Stimulated activated CD4-positive, alpha-beta T cell treated with anti-CD3 and anti-CD28 coated beads, Interleukin-1b, Interleukin-23, amount 100 ng/mL, for 4 hours (primary cell): Measurements from ENCODE around the gene AADACL4.

ENCODE experiments used
- DNase-seq, 2 donors: peaks; one replicate each; pipeline ENCODE4 v3.0.0-alpha.2; 2020; ENCODE audit warnings: low read depth in 2 of 2

The AADACL4 gene

DNA sequence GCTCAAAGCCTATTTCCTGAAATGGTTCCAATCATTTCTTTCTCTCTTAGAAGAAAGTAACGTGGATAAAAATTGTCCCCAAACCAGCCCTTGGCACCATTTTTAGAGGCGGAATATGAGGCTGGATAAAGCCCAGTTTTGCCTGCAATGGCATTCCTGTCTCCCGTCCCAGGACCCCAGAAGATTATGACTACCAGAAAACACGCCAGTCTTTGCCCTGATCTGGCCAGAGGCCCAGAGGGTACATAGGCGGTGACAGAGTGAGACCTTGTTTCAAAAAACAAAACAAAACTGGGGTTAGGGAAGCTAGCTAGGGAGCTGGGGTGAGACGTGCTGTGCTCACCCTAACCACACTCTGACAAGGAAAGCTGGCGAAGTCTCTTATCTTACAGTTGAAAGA is at the start of gene AADACL4:
Gene AADACL4, plus strand, starts transcription at position 301 of the 400 bp plus-strand sequence. CDS start 462 bp downstream, outside the sequence.
- DNase-seq = no peak

DNA sequence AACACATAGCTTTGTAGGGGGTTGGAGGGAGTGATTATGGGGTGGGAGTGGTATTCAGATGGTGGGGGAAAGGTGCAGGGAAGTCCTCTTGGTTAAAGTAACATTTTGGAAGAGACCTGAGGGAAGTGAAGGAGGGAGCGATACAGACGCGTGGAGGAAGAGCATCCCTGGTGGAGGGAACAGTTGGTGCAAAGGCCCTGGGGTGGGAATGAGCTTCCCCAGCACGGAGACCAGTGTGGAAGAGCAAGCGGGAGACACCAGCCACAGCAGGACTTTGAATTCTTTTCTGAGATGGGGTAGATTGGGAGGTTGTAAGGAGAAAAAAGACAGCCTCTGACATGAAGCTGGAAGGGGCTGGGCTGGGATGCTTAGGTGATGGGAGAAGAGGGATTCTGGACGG is 49.4 kb upstream of the AADACL4 start:
- no peak for DNase-seq

DNA sequence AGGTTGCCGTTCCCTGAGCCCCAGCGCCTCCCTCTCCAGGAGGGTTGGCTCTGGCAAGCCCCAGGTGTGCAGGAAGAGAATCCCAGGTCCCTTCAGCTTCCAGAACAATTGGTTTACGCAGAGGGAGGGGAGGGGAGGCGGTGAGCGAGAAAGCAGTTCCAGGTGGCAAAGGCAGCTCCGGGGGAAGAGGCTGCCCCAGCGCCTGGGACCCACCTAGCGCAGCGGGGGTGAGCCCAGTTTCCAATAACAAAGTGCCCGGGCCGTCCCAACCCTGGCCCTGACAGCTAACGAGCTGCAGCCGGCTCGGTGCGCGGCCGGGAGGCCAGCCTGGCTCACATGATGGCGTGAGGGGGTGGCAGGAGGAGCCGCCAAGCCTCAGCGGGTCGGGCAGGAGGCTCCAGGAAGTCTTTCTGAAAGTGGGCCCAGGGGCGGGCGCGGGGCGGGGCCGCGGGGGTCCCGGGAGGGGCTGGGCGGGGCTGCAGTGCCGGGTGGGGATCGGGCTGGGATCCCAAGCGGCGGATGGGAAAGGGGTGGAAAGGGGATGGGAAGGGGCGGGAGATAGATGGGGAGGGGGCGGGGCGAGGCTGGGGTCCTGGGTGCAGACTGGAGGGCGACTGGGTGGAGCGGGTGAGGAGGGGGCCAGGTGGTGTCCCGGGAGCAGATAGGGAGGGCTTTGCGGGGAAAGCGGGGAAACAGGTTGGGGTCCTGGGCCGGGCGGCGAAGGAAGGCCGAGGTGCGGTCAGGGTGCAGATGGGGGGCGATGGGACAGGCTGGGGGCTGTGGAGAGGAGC is 48.7 kb upstream of the AADACL4 start:
- DNase-seq = peak in 1 of 2 donors; percentile 24

DNA sequence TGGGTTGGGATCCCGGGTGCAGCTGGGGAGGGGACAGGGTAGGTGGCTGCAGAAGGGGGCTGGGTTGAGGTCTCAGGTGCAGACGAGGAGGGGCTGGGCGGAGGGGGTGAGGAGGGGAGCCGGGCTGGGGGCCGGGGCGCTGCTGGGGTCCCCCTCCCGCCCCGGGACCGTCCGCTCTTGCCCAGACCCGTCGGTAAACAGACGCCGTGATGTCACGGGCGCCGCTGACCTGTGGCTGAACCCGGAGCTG is 48.2 kb upstream of the AADACL4 start:
- DNase-seq = no peak

DNA sequence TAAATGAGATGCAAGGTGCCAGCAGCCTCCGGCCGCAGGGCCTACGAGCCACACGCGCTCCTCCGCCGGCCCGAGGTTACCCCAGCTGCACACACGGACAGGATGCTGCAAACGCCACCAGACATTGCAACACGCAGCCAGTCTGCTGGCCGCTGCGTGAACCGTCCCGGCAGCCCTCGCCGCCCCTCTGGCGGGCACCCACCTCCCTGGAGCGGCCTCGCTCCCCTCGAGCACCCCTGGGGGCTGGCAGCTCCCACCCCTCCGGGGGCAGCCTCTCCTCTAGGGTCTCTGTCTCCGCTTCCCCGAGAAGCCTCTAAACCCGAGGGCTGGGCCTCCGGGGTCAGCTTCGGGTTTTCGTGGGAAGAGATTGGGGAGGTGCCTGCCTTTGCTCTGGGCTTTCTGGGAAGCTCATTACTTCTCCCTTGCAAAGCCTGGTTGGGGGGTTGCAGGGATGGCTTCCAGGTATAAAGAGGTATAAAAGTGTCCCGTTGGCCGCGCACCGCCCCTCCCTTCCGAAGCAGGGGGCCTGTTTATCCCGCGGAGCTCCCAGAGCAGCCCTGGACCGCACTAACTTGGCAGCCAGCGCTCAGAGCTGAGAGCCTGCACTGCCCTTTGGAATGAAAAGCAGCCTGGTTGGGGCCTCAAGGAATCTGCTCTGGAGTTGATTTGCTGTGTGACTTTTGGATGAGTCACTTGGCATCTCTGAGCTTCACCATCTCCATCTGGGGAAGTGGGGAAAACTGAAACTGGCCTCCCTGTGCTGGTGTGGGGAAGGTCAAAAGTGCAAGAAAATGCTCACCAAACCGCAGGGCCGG is 47.7 kb upstream of the AADACL4 start:
- DNase-seq = no peak

DNA sequence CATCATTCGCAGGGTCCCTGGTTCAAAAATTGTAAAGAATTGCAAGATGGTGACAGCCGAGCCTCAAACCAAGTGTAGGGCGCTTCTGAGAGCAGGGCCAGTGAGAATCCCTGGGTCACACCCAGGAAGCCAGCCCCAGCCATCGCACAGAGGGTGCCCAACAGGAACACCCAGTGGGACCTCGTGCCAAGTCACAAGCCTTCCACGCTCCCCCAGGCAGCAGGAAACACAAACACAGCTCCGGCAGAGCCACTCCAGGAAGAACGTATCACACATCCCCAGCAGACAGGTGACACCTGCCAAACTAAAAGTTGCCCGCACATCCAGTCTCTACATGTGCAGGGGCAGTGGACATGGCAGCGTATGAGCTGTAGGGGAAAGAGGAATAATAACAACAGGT is 46.1 kb upstream of the AADACL4 start:
- DNase-seq = no peak

DNA sequence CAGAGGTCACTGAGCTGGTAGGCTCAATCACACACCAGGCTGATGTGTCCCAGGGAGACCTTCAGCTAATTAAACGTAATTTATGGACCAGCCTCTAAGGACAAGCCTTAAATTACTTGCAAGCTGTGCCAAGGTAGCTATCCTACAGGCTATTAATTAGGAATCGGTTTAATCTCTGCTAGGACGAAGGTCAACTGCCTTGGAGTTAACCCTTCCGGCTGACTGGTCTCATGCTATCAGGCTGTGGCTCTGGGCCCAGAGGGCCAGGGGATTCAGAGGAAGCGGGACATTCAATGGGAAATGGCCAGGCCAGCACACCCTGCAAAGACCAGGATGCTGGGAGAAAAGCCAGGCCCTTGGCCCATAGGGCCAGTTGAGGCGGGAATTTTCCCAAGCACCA is 44.9 kb upstream of the AADACL4 start:
- DNase-seq = no peak

DNA sequence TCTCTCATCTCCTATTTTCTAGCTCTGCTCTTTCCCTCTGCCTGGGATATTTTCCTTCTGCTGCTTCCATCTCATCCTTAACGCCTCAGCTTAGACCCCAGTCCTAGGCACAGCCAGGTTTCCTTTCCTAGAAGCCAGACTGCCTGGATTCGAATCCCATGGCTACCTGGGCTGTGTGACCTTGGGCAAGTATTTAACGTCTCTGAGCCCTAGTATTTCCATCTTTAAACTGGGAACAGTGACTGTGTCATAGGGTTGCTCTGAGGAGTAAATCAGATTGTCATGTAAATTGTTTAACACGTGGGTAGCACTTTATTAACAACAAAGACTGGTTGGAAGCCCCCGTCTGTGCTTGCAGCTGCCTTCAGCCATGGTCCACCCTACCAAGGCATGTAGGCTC is 44.2 kb upstream of the AADACL4 start:
- DNase-seq = no peak

DNA sequence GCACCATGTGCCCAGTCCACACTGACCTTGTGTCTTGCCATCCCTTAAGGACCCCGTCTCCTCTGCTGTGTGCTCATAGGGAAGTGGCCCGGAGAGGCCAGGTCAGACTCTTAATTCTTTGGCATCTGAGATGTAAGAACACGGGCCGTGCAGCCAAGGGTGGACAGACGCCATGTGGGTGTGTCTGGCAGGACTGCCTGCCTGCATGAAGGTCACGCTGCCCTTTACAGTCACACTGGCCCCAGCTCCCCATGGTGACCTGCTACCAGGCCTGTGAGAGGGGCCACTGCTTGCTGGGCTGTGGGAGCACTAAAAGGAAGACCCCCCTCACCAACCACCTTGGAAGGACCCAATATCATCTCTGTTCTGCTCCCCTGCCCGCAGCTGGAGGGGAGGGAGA is 43.5 kb upstream of the AADACL4 start:
- no peak for DNase-seq

DNA sequence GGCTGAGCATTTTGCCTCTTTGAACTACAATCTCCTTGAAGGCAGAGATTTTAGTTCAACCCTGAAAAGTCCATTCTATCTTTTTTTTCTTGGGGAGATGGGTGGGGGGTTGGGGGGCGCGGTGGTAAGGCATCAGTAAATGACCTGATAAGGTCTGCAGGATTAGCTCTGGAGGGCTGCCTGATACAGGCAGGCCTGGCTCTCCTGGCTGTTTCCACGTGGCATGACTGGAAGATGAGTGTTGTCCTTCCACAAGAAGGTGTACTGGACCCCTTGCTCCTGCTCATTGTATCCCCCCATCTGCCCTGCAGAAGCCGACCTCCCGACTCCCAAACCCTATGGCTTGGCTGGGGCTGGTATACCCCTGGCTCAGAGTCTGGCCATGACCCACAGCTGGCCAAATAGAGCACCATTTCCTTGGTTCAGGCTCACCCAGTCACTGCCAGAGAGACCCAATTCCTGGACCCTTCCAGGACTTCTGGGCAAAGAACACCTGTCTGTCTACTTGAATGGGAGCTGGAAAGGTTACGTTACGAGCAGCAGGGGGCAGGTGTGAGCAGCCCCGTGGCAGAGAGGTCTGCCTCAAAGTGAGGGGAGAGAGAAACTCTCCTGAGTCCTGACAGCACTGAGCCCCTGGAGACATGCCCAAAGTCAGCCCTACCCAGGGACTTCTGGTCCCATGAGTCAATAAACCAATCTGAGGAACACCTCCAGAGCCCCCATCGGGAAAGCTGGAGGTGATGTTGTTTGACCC is 42.8 kb upstream of the AADACL4 start:
- DNase-seq = peak; percentile 38 to 53

DNA sequence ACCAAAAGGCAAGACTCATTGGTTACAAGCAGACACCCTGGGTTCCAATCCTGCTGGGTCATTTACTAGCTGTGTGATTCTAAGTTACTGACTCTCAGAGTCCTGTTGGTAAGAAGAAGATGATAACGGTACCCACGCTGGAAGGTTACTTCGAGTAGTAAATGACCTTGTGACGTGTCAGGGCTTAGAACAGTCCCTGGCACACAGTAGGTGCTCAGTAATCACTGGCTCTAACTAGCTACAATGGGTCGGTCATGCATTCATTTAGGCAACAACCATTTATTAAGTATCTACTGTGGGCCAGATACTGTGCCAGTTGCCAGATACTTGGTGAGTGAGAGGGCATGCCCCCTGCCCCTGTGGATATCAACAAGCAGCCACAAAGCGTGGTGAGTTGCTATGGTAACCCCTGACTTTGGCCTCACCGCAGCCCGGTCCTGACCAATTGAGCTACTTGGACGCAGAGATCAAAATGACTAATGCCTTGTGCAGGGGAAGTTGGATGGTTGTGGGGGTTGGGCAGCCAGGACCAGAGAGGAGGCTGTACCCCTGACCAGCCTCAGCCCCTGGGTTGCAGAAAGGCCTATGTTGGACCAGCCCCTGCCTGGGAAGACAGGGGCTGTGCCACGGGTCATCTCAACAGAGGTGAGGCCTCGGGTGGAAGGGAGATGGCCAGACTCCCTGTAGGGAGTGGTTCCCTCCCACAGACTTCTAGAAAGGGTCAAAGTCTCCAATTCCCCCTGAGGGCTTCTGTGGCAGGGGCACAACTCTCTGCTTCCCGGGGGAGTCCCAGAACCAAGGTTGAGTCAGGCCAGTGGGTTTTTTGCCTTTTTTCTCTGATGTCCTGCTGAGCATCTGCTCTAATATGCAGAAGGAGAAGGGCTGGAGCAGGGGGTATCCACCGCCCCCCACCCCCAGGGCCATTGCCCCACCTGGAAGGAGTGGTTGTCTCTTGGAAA is 41.9 kb upstream of the AADACL4 start:
- no peak for DNase-seq

DNA sequence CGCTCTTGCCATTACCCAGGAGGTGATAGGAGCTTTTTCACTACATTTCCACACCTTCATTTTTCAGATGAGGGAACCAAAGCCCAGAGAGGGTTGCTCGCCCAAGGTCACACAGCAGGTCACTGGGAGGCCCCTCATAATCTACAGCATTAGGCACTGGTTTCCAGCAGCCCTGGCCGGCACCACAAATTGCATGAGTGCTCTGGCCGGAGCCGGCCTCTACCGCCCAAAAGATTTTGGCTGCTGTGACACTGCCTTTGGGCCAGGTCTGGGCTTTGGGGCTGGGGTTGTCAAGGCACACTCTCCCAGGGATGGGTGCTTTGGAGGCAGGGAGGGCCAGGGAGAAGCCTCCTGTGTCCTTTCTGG is 41.2 kb upstream of the AADACL4 start:
- no peak for DNase-seq

DNA sequence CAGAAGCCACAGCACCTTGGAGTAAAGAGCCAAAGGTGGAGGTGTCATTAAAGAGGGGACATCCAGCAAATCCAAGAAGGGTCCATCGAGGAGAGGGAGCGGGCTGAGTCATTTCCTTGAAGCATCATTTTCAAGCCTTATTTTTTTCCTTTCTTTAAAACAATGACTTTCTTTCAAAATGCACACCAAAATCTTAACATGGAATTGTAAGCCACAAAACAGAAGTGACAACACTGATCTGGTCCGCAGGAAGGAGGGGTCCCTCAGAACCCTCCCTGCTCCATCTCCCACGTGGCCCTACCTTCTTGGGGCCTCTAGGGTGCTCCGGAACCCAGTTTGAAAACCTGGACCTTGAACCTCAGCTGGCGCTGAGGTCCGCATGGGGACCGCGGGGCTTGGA is 40.7 kb upstream of the AADACL4 start:
- no peak for DNase-seq

DNA sequence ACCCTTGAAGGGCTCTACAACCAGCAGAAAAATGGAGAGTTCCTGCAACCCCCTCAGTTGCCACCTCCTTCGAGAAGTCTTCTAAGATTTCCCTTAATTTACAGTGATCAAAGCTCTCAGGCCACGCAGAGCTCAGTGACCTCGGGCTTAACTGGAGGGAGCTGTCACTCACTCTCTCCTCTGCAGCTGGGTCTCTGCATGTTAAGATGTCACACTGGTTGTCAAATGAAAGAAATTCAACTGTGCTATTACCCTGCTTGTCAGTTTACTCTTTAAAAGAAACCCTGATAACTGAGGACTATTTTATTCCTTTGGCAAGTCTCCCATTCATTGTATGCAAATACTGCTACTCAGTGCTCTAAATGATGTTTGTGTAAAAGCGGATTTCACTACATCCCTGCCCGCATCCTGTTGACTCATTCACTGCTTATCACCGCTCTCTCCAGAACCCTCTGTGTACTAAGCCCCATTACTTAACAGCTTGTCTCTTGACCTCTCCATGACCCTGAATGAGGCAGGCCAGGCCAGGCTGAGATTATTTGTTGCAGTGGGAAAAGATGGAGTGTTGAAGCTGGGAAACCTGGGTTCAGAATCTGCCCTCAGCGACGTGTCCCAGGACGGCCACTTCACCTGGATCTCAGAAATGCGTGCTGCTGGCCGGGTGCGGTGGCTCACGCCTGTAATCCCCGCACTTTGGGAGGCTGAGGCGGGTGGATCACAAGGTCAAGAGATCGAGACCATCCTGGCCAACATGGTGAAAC is 39.6 kb upstream of the AADACL4 start:
- peak in 1 of 2 donors; percentile 53 for DNase-seq

DNA sequence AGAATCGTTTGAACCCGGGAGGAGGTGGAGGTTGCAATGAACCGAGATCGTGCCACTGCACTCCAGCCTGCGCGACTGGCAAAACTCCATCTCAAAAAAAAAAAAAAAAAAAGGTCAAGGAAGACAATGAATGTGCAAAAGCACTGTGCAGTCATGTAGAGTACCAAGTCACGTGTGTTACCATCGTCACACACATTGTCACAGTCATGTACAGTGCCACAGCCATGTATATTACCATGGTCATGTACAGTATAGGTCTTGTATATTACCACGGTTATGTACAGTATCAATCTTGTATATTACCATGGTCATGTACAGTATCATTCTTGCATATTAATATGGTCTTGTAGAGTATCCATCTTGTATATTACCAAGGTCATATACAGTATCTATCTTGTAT is 38.9 kb upstream of the AADACL4 start:
- no peak for DNase-seq

DNA sequence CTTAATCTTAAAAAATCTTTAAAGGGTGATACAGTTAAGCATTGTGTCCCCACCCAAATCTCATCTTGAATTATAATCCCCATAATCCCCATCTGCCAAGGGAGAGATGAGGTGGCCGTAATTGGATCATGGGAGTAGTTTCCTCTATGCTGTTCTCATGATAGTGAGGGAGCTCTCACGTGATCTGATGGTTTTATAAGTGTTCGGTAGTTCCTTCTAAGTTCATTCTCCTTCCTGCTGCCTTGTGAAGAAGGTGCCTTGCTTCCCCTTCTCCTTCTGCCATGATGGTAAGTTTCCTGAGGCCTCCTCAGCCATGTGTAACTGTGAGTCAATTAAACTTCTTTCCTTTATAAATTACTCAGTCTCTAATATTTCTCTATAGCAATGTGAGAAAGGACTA is 36.6 kb upstream of the AADACL4 start:
- no peak for DNase-seq

DNA sequence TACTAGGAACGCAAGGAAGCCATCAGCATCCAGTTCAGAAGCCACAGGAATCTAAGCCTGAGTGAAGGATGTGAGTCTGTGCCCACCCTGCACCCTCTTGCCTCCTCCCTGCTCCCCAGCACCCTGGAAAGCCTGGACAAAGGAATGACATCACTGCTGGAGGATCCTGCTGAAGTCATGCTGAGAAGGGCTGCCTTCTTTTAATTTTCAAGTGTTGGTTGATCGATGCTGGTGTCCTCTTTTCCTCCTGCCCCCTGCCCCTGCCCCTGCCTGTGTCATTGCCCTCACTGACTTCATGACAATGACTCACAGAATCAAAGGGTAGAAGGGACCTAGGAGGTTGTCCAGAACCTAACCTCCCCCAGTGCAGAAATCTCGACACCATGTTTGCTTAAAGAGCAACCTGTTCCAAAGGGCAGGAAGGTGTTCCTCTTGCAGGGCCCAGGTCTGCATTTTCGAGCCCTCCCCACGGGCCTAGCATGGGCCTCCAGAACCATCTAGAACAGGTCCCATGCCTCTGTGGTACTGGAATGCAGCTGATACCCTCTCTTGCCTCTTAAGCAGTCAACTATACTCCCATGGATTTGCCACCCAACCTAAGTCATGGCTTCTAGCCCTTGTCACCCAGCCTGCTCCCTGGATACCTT is 35.5 kb upstream of the AADACL4 start:
- no peak for DNase-seq

DNA sequence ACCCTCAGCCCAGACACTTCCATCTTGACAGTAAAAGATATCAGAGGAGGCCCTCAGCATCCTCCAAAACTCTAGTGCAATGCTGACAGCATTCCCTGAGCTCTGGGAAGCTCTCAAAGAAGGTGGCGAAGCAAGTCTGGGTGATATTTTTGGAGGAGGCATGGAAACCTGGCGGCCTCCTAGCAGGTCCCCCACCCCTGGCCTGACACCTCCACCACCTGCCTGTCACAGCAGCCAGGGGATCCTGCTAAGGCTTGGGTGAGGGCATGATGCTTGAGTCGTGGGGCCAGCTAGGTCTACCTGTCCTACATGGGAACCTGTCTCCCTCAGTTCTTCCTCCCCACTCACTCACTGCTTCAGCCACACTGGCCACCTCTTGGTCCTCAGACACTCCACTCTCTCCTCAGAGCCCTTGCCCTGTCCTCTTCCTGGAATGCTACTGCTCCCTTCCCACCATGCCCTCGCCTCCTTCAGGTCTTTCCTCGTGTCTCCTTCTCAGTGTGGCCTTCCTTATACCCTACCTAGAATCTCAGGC is 34.3 kb upstream of the AADACL4 start:
- no peak for DNase-seq

DNA sequence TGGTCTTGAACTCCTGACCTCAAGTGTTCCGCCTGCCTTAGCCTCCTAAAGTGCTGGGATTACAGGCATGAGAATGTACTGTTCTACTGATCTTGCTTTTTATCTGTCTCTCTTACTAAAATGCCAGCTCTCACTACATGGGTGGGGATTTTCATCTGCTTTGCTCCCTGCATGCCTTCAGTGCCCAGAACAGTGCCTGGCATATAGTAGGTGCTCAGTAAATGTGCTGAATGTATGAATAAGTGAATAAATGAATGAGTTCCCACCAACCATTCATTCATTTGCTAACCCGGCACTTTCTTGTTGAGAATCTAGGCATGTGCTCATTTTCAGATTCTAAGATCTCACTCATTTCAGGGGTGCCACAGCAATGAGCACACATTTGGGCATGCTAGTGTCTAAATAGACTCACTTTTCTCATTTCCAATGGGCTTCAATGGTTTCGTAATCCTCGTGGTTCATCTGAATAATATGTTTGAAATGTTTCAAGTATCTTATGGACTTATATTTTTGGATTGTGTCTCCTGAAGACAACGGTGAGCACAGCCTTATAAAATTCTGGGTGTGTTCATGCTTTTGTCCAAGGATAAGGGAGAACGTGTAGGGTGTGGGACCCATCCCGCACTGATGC is 33.5 kb upstream of the AADACL4 start:
- DNase-seq = no peak

DNA sequence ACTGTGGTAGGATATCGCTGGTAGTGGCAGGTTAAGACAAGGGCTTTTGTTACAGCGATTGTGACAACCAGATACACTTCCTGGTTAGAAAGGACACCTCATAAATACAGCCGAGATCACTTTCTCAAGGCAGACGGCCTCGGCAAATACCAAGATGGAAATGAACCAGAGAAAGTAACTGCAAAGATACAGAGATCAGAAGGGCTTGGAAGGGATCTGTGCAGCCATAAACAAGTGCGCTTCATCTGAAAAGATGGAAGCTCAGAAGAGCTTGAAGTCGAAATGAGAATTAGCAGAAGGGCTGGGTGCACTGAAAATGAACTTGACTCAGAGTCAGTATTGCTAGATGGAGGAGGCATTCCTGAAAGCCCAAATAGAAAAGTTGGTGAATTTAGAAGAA is 32.9 kb upstream of the AADACL4 start:
- no peak for DNase-seq
